NCI-H2081 (cell line): ENCODE data around the gene LONP2.
"Not testable (repeated sequence)": the region's sequence is repeated elsewhere in the genome, so short reads cannot be mapped to it uniquely, and the experiment has no call there.

Experiments used
- DNase-seq, 2 experiments: peaks; one replicate each; lab custom pipeline; 2025; lab: John Stamatoyannopoulos, UW

LONP2 gene

GRCh38 chr16:48236286-48236685 lies 7.8 kb upstream of the LONP2 start:
- no peak for DNase-seq

DNA sequence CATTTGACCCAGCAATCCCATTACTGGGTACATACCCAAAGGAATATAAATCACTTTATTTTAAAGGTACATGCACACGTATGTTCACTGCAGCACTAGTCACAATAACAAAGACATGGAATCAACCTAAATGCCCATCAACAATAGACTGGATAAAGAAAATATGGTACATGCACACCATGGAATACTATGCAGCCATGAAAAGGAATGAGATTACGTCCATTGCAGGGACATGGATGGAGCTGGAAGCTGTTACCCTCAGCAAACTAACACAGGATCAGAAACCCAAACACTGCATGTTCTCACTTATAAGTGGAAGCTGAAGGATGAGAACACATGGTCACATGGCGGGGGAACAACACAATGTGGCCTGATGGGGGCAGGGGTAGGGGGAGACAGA lies 4.0 kb upstream of the LONP2 start:
- not testable (repeated sequence) for DNase-seq

DNA sequence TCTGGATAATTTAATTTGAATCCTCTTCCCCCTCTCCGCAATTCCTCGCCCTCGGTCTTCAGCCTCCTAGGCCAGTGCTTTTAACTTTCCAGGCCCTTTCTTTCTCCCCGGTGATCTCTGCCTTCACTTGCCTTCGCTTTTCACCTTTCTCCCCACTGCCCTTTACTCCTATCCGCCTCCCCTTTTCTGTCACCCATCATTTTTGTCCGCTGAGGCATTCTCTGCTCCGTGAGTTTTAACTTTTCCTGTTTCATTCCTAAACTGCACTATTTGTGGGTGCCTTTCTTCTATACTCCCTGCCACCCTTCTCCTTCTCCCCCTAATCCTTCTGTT lies 729 bp downstream of the LONP2 start:
- no peak for DNase-seq

GRCh38 chr16:48246066-48246465 lies 2.0 kb downstream of the LONP2 start:
- DNase-seq: no peak

GRCh38 chr16:48247311-48247710 lies 3.2 kb downstream of the LONP2 start, which contains the start of gene ABCC11:
Gene ABCC11, minus strand, starts transcription at chr16:48247539. Its CDS starts 15,618 bp downstream, at chr16:48231921.
- DNase-seq: no peak

DNA sequence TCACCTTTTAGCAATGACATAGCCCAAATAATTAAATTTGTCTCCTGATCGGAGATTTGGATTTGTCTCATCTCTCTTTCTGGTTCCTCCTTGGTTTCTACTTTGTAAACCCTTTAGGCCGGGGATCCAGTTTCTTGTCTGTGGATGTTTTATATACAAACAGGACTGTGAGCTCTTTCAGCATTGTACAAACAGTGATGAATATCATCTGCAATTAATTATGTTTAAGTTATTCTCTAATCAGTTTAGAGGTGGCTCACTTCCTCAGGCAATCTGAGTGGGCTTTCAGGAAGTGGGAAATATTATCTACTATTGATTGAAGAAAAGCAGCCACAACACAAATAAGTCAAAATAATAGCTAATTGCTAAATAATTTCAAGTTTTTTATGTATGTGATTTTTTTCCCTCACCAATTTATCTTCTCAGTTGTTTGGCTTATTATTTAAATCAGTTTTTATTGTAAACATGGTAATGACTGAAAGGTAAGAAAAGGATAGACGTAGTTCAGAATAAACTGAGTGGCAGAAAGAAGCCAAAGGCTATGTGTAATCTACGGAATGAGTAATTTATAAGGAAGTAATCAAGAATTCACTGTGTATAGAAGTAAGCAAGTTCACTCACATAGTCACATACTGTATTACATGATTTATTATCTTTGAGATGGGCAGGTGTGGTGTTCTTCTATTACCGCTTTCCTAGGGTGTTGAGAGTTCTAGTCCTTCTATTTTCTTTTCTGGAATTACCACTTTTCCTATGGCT lies 6.6 kb downstream of the LONP2 start:
- DNase-seq: no peak

- DNase-seq: no peak
These were observed 7.9 kb downstream of the LONP2 start for GRCh38 chr16:48252013-48252412.

DNA sequence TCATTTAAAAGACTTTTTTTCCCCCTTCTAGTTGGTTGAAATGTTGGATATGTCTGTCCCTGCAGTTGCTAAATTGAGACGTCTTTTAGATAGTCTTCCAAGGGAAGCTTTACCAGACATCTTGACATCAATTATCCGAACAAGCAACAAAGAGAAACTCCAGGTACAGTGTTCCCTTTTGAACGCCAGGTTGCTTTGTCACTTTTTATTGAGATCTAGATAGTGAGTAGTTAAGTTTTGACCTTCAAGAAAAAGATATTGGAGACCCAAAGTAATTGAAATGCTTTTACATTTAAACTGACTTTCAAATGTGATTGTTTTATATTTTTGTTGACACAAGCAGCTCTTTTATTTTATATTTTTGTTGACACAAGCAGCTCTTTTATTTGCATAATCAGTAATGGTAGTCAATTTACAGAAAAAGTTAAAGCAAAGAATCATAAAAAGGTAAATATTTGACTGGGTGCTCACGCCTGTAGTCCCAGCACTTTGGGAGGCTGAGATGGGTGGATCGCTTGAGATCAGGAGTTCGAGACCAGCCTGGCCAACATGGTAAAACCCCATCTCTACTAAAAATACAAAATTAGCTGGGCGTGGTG lies 12.6 kb downstream of the LONP2 start:
- DNase-seq: no peak

DNA sequence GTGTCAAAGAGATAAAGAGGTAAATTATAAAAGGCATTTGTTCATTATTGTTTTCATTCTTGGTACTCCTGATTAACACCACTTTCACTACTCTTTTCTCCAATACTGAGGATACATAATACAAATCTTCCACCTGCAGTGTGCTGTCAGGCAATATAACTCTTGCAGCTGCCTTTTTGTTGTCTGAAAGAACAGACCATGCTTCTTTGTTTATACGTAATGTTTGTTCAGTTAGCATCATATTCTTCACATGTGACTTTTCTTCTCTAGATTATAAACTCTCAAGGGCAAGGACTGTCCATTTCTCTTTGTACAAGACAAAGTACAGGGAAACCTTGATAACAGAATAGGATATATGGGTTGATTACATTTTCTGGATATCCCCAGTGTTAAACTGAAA lies 17.5 kb downstream of the LONP2 start:
- DNase-seq: no peak

- no peak for DNase-seq
These were observed 18.5 kb downstream of the LONP2 start for GRCh38 chr16:48262631-48263030.

- DNase-seq: no peak
These were observed 24.9 kb downstream of the LONP2 start for GRCh38 chr16:48269011-48269410.

GRCh38 chr16:48271728-48272127 lies 27.6 kb downstream of the LONP2 start:
- no peak for DNase-seq

- DNase-seq: no peak
These were observed 28.8 kb downstream of the LONP2 start for GRCh38 chr16:48272837-48273421.

DNA sequence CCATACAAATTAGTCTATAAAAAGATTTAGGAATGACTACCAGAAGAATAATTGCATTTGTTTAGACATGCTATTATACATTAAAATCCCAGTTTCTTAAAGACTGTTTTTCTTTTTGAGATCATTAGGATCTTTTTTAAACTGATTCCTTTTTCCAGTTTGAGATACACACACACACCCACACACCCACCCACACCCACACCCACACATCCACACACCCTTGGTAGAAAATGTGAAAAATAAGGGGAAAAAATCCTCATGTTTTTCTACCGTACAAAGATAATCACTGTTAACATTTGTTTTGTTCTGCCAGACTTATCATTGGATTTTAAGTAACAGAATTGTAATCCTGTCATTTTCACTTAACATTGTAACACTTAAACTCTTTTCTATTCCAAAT lies 30.4 kb downstream of the LONP2 start:
- no peak for DNase-seq

- peak; percentile 31 to 68 for DNase-seq
These were observed 32.0 kb downstream of the LONP2 start for GRCh38 chr16:48276102-48276501.

DNA sequence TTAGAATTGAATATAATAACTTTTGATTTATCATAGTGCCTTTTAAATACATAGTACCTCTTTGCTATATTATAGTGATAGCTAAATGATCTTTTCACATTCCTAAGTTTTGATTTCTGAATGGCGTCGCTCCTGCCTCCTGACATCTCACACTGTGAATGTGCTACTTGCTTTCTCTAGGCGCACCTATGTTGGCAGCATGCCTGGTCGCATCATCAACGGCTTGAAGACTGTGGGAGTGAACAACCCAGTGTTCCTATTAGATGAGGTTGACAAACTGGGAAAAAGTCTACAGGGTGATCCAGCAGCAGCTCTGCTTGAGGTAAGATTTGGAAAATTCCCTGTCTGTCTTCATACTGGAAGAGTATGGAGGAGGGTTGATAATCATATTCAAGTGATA lies 33.1 kb downstream of the LONP2 start:
- DNase-seq: peak; percentile 13 to 52

DNA sequence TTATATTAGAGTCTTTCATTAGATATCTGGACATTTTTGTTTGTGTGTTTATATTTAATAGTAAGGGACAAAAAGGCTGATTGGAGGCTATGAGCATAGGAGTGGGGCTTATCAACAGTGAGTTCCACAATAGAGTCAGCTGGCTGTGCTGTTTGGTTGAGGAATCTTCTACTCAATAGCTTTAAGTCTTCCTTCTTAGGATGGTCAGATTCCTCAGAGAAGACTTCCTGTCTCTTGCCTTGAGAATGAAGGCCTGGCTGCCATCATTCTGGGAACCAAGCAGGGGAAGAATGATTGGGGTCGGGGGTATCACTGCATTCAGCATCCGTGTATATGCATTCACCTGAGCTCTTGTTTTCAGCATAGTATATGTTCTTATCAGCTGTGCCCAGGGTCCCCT lies 35.1 kb downstream of the LONP2 start:
- no peak for DNase-seq

DNA sequence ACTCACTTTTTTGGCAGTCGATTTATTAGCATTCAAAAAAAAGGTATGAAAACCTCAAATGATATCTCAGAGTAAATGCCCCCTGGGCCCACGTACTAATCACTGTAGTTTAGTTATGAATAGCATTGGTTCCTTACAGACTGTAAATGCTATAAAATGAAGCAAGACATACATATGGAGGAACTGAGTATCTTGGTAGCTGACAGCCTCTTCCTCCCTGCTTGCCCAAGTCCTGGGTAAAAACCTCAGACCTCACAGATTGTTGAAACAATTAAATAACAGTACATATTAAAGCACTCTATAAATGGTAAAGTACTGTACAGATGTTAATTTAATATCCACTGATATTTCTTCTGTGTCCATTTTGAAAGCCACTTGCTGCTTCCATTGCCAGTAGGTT lies 36.4 kb downstream of the LONP2 start:
- DNase-seq: no peak

DNA sequence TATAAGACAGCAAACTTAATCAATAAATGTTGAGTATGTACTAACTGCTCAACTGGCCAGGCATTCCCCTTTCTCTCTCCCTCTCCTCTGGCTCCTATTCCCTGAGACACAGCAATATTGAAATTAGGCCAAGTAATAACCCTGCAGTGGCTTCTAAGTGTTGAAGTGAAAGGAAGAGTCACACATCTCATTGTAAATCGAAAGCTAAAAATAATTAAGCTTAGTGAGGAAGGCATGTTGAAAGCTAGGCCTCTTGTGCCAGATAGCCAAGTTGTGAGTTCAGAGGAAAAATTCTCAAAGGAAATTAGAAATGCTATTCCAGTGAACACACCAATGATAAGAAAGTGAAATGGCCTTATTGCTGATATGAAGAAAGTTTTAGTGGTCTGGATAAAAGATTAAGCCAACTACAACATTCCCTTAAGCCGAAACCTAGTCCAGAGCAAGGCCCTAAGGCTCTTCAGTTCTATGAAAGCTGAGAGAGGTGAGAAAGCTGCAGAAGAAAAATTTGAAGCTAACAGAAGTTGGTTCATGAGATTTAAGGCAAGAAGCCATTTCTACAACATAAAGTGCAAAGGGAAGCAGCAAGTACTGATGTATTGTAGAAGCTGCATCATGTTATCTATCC lies 38.6 kb downstream of the LONP2 start:
- DNase-seq: no peak

- DNase-seq: peak in 1 of 2 experiments; percentile 0
These were observed 40.8 kb downstream of the LONP2 start for GRCh38 chr16:48284772-48285409.

DNA sequence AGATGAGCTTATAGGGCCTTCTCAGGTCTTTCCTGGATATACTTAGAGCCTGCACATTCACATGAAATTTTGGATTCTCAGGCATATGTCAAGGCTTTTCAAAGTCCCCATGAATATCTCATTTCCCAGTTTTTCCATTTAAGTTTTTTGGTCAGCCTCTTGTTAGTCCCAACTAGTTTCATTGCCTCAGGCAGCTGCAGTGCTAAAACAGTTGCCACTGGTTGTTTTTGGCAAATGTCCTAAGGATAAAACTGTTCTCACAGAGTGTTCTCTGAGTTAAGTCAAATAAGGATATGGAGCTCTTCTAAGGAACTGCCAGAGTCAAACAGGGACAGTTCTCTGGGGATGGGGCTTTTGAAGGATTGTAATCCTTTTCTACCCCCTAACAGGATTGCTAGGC lies 43.1 kb downstream of the LONP2 start:
- no peak for DNase-seq

- no peak for DNase-seq
These were observed 47.2 kb downstream of the LONP2 start for GRCh38 chr16:48291303-48291702.

GRCh38 chr16:48291754-48292153 lies 47.7 kb downstream of the LONP2 start:
- no peak for DNase-seq
